HFF-Myc (cell line): ENCODE results near the gene HS2ST1.

Source experiments
- DNase-seq: peaks from one replicate; pipeline ENCODE4 v3.0.0-alpha.2; 2011; ENCODE audit warnings: low read depth; ENCODE audit errors: extremely low read depth
- H3K4me3 ChIP-seq: replicated peaks from 2 replicates; pipeline ENCODE4 v1.5.1; 2011; ENCODE audit warnings: low read depth, mild to moderate bottlenecking, control low read depth, low read length
- CTCF ChIP-seq: IDR thresholded peaks from 2 replicates; pipeline ENCODE4 v1.5.1; 2012; ENCODE audit warnings: mild to moderate bottlenecking, low read depth, low read length, control low read depth; ENCODE audit errors: missing control alignments

Gene HS2ST1

GRCh38 chr1:87120779-87121178 lies 206.3 kb downstream of the HS2ST1 start:
- peak; percentile 62 for TF ChIP-seq CTCF
- no peak for DNase-seq
- no peak overlapping the region for H3K4me3 ChIP-seq

GRCh38 chr1:87121711-87122163 lies 207.3 kb downstream of the HS2ST1 start:
- no peak for TF ChIP-seq CTCF
- no peak for DNase-seq
- H3K4me3 ChIP-seq, result no peak overlapping the region

- H3K4me3 ChIP-seq, result no peak overlapping the region
- no peak for DNase-seq
- no peak for TF ChIP-seq CTCF
These were observed 207.8 kb downstream of the HS2ST1 start for GRCh38 chr1:87122243-87122642.

- no peak for DNase-seq
- no peak for TF ChIP-seq CTCF
- no peak overlapping the region for H3K4me3 ChIP-seq
These were observed 209.2 kb downstream of the HS2ST1 start for GRCh38 chr1:87123610-87124009.

GRCh38 chr1:87126886-87127505 lies 212.6 kb downstream of the HS2ST1 start:
- no peak for DNase-seq
- no peak overlapping the region for H3K4me3 ChIP-seq
- no peak for TF ChIP-seq CTCF

GRCh38 chr1:87127581-87127980 lies 213.1 kb downstream of the HS2ST1 start:
- DNase-seq, result no peak
- H3K4me3 ChIP-seq, result no peak overlapping the region
- TF ChIP-seq CTCF, result no peak

GRCh38 chr1:87129038-87129437 lies 214.6 kb downstream of the HS2ST1 start:
- TF ChIP-seq CTCF, result no peak
- no peak for DNase-seq
- H3K4me3 ChIP-seq, result no peak overlapping the region
